GM12864 (cell line): ENCODE measurements around the gene PTPRM.

Source experiments
- DNase-seq: peaks from one replicate; pipeline ENCODE4 v3.0.0-alpha.2; 2011; ENCODE audit warnings: low read depth
- H3K4me3 ChIP-seq: 2 replicates; pipeline ENCODE4 v1.5.1; 2011; ENCODE audit warnings: mild to moderate bottlenecking, low read depth, low read length, control low read depth
- TF ChIP-seq, protein P1 (sequence below): IDR thresholded peaks from 2 replicates; pipeline ENCODE4 v1.5.1; 2011; ENCODE audit warnings: low read depth, mild to moderate bottlenecking, moderate library complexity, low read length, control low read depth, inconsistent platforms; ENCODE audit errors: missing control alignments

Gene PTPRM

DNA sequence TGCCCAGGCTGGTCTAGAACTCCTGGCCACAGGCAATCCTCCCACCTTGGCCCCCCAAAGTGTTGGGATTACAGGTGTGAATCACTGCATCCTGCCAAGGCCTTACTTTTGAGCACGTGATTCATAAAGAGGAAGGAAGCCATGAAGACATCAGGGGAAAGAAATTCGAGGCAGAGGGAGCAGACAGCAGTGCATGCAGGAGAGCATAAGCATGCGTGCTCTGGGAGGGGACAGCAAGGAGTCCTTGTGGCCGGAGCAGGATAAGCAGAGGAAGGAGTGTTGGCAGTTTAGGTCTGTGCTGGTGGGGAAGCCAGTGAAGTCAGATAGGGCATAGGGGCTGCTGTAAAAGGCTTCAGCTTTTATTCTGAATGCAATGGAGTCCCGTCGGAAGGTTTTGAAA is 641.6 kb downstream of the PTPRM start:
- TF ChIP-seq, protein P1, sequence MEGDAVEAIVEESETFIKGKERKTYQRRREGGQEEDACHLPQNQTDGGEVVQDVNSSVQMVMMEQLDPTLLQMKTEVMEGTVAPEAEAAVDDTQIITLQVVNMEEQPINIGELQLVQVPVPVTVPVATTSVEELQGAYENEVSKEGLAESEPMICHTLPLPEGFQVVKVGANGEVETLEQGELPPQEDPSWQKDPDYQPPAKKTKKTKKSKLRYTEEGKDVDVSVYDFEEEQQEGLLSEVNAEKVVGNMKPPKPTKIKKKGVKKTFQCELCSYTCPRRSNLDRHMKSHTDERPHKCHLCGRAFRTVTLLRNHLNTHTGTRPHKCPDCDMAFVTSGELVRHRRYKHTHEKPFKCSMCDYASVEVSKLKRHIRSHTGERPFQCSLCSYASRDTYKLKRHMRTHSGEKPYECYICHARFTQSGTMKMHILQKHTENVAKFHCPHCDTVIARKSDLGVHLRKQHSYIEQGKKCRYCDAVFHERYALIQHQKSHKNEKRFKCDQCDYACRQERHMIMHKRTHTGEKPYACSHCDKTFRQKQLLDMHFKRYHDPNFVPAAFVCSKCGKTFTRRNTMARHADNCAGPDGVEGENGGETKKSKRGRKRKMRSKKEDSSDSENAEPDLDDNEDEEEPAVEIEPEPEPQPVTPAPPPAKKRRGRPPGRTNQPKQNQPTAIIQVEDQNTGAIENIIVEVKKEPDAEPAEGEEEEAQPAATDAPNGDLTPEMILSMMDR: no peak
- DNase-seq: no peak
- no peak overlapping the region for H3K4me3 ChIP-seq

DNA sequence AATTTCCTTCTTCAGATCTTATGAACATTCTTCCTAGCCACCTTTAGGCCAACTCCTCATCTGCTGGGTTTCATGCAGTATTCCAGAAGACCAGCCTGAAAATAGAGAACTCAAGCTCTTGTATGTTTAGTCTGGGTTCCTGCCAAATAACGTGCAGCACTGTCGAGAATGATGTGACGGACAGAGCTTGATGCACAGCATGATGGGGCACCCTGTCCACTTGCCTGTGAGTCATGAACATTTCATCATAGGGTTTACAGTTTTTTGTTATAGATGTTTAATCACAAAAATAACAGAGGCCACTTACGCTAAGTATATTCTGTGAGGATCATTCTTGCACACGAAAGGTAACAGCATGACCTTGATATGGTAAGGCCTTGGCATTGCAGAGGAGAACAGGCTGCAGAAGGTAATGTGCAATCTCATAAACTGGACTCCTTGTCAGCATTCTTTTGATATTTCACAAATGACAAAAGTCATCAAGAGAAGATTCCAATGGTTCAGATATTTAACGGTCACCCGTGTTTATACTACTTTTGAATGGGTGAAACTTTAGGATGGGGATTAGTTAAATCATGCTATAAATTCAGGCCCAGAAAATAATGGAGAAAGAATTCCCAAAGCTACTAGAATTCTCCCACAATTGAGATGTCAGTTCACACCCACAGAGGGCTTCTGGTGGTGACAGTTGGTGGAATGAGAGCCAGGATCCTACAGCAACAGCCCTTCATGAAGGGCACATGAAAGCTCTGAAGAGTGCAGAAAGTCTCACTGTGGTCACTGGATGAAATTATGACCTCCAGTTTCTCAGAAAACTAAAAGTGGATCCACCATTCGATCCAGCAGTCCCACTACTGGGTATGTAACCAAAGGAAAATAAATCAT is 646.0 kb downstream of the PTPRM start:
- no peak for DNase-seq
- TF ChIP-seq, protein P1: no peak
- no peak overlapping the region for H3K4me3 ChIP-seq

DNA sequence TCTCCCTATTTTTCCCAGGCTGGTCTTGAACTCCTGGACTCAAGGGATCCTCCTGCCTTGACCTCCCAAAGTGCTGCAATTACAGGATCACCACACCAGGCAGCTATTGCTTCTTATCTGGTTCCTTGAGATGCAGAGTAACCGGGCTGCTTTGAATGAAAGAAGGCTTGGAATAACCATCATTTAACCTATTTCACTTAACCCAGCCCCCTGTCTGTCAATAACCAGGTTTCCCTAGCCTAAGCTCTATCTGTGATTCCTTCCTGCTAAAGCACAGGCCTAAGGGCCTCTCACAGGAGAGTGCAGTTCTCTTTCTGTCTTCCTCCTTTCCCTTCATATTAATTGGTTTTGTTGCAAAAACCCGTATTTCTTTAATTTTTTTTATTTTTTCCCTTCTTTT is 648.6 kb downstream of the PTPRM start:
- DNase-seq: no peak
- no peak overlapping the region for H3K4me3 ChIP-seq
- TF ChIP-seq, protein P1: no peak

DNA sequence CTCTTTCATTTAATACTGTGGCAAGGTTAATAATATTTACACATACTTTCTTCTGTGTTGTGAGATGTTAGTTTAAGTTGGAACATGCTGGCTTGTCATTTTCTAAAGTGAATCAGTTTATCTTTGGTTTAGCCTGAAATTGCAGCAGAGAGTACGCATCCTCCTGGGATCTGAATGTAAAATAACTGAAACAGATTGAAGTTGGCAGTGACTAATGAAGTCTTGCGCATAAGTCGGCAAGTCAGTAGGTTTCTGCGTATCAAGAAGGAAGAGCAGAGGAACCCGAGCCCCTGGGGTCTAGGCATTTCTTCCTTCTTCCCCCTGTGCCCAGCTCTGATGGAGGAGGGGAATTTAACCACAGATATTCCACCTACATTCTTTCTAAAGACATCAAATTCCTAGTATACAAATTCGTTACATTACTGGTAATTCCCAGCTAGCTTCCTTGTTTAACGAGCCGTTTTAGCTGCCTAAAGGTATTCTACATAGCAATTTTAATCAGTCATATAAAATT is 650.0 kb downstream of the PTPRM start:
- TF ChIP-seq, protein P1: no peak
- no peak for DNase-seq
- no peak overlapping the region for H3K4me3 ChIP-seq

DNA sequence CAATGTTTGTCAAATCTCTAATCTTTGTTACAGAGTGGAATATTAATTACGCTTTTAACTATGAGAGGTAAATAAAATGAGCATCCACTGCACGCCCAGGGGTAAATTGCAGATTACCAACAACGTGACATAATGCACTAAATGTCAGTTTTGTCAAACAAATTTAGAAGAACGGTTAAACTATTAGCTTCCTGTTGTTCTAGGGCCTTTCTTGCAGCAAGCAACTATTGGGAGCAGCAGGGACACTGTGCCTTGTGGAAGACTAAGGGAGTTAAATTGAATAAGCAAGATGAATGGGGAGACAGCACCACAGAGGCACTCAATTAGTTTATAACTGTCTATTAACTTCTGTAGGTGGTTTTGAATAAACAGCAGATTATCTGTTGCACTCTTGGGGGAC is 651.1 kb downstream of the PTPRM start:
- no peak overlapping the region for H3K4me3 ChIP-seq
- no peak for DNase-seq
- TF ChIP-seq, protein P1: no peak

DNA sequence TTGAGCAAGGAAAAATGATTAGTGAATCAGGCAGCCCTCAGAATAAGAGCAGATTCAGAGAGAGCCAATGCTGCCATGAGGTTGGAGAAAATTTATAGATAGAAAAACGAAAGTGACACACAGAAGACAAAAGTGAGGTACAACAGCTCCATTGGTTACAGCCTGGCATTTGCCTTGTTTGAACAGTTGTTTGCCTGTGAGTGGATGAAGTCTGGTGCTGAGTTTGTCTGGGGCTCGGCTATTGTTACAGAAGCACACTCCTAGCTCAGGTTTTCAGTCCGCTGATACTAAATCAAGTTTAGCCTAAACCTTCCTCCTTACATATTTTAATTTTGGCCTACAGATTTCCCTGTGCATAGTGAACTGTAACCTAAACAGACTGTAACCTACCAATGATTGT is 654.3 kb downstream of the PTPRM start:
- TF ChIP-seq, protein P1: no peak
- H3K4me3 ChIP-seq: no peak overlapping the region
- DNase-seq: no peak

DNA sequence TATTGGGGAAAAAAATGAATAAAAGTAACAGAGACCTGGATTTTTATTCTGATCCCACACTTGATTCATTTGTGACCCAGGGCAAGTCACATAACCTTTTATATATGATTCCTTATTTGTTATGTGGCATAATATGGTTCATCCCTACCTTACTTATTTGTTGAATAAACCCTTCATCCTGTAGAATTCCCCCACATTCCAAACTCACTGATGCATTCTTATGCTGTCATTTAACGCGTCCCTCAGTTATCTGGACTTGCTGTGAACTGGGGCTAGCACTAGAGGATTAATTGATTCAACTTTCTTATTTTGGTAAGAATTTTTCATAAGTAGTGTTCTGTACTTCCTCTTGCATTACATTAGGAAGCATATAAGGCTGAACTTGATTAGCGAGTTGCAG is 657.5 kb downstream of the PTPRM start:
- TF ChIP-seq, protein P1: no peak
- no peak for DNase-seq
- H3K4me3 ChIP-seq: no peak overlapping the region
